MM.1S (cell line): Measurements from ENCODE around the gene CLIP4.

ENCODE experiments used
- DNase-seq: peaks from one replicate; pipeline ENCODE4 v3.0.0-alpha.2; 2015
- H2AFZ ChIP-seq: fragments of 300-600 bp; sonication (generic); 2 replicates; pipeline ENCODE4 v1.6.0; 2016; ENCODE audit warnings: antibody characterized with exemption, low read length
- H3F3A ChIP-seq: fragments of 300-600 bp; sonication (generic); 2 replicates; pipeline ENCODE4 v1.6.1; 2016; ENCODE audit warnings: mild to moderate bottlenecking, antibody characterized with exemption, low read length, moderate library complexity, mixed read lengths; ENCODE audit not compliant: insufficient read depth
- H3K27ac ChIP-seq: fragments of 300-600 bp; sonication (generic); 2 replicates; pipeline ENCODE4 v1.5.1; 2016; ENCODE audit warnings: mild to moderate bottlenecking, low read length
- H3K27me3 ChIP-seq: fragments of 300-600 bp; sonication (generic); replicated peaks from 2 replicates; pipeline ENCODE4 v1.6.0; 2016; ENCODE audit warnings: low read length; ENCODE audit not compliant: insufficient read depth
- H3K36me3 ChIP-seq: fragments of 300-600 bp; sonication (generic); replicated peaks from 2 replicates; pipeline ENCODE4 v1.6.1; 2016; ENCODE audit warnings: mild to moderate bottlenecking, low read length, mixed read lengths; ENCODE audit not compliant: insufficient read depth
- H3K4me1 ChIP-seq: fragments of 300-600 bp; sonication (generic); 2 replicates; pipeline ENCODE4 v1.6.1; 2016; ENCODE audit warnings: low read length, mixed read lengths
- H3K4me2 ChIP-seq: fragments of 300-600 bp; sonication (generic); 2 replicates; pipeline ENCODE4 v1.6.0; 2016; ENCODE audit warnings: low read depth, low read length
- H3K4me3 ChIP-seq: fragments of 300-600 bp; sonication (generic); 2 replicates; pipeline ENCODE4 v1.5.1; 2016; ENCODE audit warnings: low read length, mixed read lengths
- H3K79me2 ChIP-seq: fragments of 300-600 bp; sonication (generic); 2 replicates; pipeline ENCODE4 v1.6.1; 2016; ENCODE audit warnings: mixed run types, low read length, mixed read lengths
- H3K9ac ChIP-seq: fragments of 300-600 bp; sonication (generic); 2 replicates; pipeline ENCODE4 v1.6.1; 2016; ENCODE audit warnings: low read length, mixed read lengths
- H3K9me2 ChIP-seq: fragments of 300-600 bp; sonication (generic); replicated peaks from 2 replicates; pipeline ENCODE4 v1.6.1; 2016; ENCODE audit warnings: mild to moderate bottlenecking, low read length, mixed read lengths; ENCODE audit not compliant: insufficient read depth
- H3K9me3 ChIP-seq: fragments of 300-600 bp; sonication (generic); replicated peaks from 2 replicates; pipeline ENCODE4 v1.6.1; 2016; ENCODE audit warnings: mild to moderate bottlenecking, low read length, mixed read lengths; ENCODE audit not compliant: insufficient read depth
- H4K20me1 ChIP-seq: fragments of 300-600 bp; sonication (generic); 2 replicates; pipeline ENCODE4 v1.6.1; 2016; ENCODE audit warnings: mild to moderate bottlenecking, low read length, moderate library complexity, mixed read lengths; ENCODE audit not compliant: insufficient read depth
- CTCF ChIP-seq: fragments of 300-600 bp; sonication (generic); IDR thresholded peaks from 2 replicates; pipeline ENCODE4 v1.5.1; 2016; ENCODE audit warnings: antibody characterized with exemption, low read length, mixed read lengths
- EZH2 ChIP-seq: fragments of 300-600 bp; sonication (generic); optimal IDR thresholded peaks from 2 replicates; pipeline ENCODE3; 2017; ENCODE audit warnings: low read depth, mild to moderate bottlenecking, antibody characterized with exemption, low read length, mixed read lengths
- EZH2phosphoT487 ChIP-seq: fragments of 300-600 bp; sonication (generic); IDR thresholded peaks from 2 replicates; pipeline ENCODE4 v1.6.1; 2018; ENCODE audit warnings: antibody characterized with exemption, low read length

CLIP4 gene

GRCh38 chr2:29232041-29232440 lies 116.8 kb downstream of the CLIP4 start:
- H3K79me2 ChIP-seq = no peaks in the 10 kb centered on the region
- TF ChIP-seq CTCF (no peak), EZH2 (no peak), EZH2phosphoT487 (no peak)
- DNase-seq = no peak
- H3F3A ChIP-seq = no peaks in the 10 kb centered on the region
- no peak overlapping the region for H3K27ac ChIP-seq
- H3K9me3 ChIP-seq = no peaks in the 10 kb centered on the region
- no peaks in the 10 kb centered on the region; the same call in 1 of the 2 replicates for H3K27me3 ChIP-seq
- H3K4me2 ChIP-seq = no peak overlapping the region
- no peak overlapping the region for H3K4me3 ChIP-seq
- H3K9me2 ChIP-seq = no peaks in the 10 kb centered on the region
- H4K20me1 ChIP-seq = no peaks in the 10 kb centered on the region
- H3K4me1 ChIP-seq = no peaks in the 10 kb centered on the region
- no peak overlapping the region for H2AFZ ChIP-seq
- H3K36me3 ChIP-seq = no peaks in the 10 kb centered on the region
- H3K9ac ChIP-seq = no peak overlapping the region

DNA sequence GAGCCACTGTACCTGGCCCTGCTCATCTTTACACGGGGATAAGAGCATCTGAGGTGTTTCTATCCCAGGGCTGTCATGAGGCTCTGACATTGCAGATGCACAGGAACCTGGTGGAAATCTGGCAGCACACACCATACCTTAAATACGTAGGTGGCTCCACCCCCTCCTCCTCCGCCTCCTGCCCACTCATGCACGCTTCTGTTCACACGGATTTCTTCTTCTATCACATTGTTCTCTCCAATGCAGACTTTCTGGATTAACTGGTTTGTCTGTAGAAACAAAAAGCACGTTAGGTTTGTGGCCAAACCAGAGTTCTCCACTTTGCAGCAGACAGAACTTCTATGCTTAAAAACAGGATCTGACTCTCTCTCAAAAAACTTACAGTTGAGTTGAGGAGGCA lies 118.2 kb downstream of the CLIP4 start:
- Histone ChIP-seq H3K9ac (no peak overlapping the region), H3K27ac (no peak overlapping the region), H3K9me2 (no peaks in the 10 kb centered on the region), H3K36me3 (no peaks in the 10 kb centered on the region), H2AFZ (no peak overlapping the region), H3K27me3 (no peaks in the 10 kb centered on the region; the same call in 1 of the 2 replicates), H3F3A (no peaks in the 10 kb centered on the region), H4K20me1 (no peaks in the 10 kb centered on the region), H3K79me2 (no peaks in the 10 kb centered on the region), H3K4me2 (no peak overlapping the region), H3K4me1 (no peaks in the 10 kb centered on the region), H3K4me3 (no peak overlapping the region), H3K9me3 (no peaks in the 10 kb centered on the region)
- no peak for DNase-seq
- TF ChIP-seq EZH2phosphoT487 (no peak), EZH2 (no peak), CTCF (no peak)

DNA sequence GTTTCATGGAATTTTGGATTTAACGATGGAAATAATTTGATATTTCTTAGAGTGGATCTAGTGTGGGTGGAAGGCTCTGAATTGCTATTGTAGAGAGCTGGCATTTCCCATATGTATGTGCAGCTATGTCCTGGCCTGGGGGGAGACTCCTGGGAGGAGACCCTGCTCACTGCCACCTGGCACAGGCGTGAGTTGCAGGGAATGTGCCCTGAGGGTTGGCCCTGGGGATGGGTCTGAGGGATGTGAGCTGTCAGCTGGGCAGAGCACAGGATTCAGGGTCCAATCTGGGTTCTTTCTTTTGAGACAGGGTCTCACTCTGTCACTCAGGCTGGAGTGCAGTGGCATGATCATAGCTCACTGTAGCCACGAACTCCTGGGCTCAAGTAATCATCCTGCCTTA lies 120.2 kb downstream of the CLIP4 start:
- Histone ChIP-seq H3K9ac (no peak overlapping the region), H3K36me3 (no peaks in the 10 kb centered on the region), H4K20me1 (no peaks in the 10 kb centered on the region), H3K9me2 (no peaks in the 10 kb centered on the region), H2AFZ (no peak overlapping the region), H3K4me3 (no peak overlapping the region), H3K27ac (no peak overlapping the region), H3K9me3 (no peaks in the 10 kb centered on the region), H3F3A (no peaks in the 10 kb centered on the region), H3K27me3 (no peaks in the 10 kb centered on the region), H3K4me1 (no peaks in the 10 kb centered on the region), H3K4me2 (no peak overlapping the region), H3K79me2 (no peaks in the 10 kb centered on the region)
- no peak for DNase-seq
- TF ChIP-seq EZH2 = no peak
- TF ChIP-seq EZH2phosphoT487 = no peak
- no peak for TF ChIP-seq CTCF
